ENCODE results near the gene EIF4A3. TPM values are rescaled to one million over a fixed set of nuclear protein-coding genes. Genes with fewer than 3 reads are reported as not detected.

The EIF4A3 gene
- total and polyA plus RNA-seq, 9 donors: 65.5 to 93.4 (median 79.0) TPM

GRCh38 chr17:80187515-80187941 is 40.6 kb upstream of the EIF4A3 start:
- WGBS (ENCODE audit: insufficient coverage): 25% methylated on average over 18 of the region's 18 CpGs
- no peaks in the 10 kb centered on the region for H3K36me3 ChIP-seq (ENCODE audit: control insufficient read depth, insufficient read depth, low read length)
- H3K4me1 ChIP-seq (ENCODE audit: control insufficient read depth, insufficient read depth, low read length): peaks cover 26% of the 10 kb centered on the region
- no peak overlapping the region for H3K27ac ChIP-seq (ENCODE audit: low read length)
- H3K9me3 ChIP-seq (replicated peaks; ENCODE audit: control insufficient read depth, low read depth, low read length): no peaks in the 10 kb centered on the region
- no peak overlapping the region for H3K4me3 ChIP-seq (ENCODE audit: low read length)
- H3K27me3 ChIP-seq (ENCODE audit: control insufficient read depth, insufficient read depth, low read length): no peaks in the 10 kb centered on the region
- peak; percentile 75 for DNase-seq

- H3K36me3 ChIP-seq (ENCODE audit: control insufficient read depth, insufficient read depth, low read length): no peaks in the 10 kb centered on the region
- no peak overlapping the region for H3K4me3 ChIP-seq (ENCODE audit: low read length)
- H3K4me1 ChIP-seq (ENCODE audit: control insufficient read depth, insufficient read depth, low read length): peaks cover 21% of the 10 kb centered on the region
- DNase-seq: no peak
- H3K9me3 ChIP-seq (replicated peaks; ENCODE audit: control insufficient read depth, low read depth, low read length): no peaks in the 10 kb centered on the region
- H3K27ac ChIP-seq (ENCODE audit: low read length): no peak overlapping the region
- no peaks in the 10 kb centered on the region for H3K27me3 ChIP-seq (ENCODE audit: control insufficient read depth, insufficient read depth, low read length)
- WGBS (ENCODE audit: insufficient coverage): 73% methylated on average over 14 of the region's 16 CpGs
Measured at GRCh38 chr17:80187090-80187489, 40.2 kb upstream of the EIF4A3 start.

GRCh38 chr17:80185968-80186367 is 39.0 kb upstream of the EIF4A3 start:
- H3K27ac ChIP-seq (ENCODE audit: low read length): no peak overlapping the region
- 80% methylated on average over 9 of the region's 9 CpGs for WGBS (ENCODE audit: insufficient coverage)
- no peaks in the 10 kb centered on the region for H3K36me3 ChIP-seq (ENCODE audit: control insufficient read depth, insufficient read depth, low read length)
- no peak overlapping the region for H3K4me3 ChIP-seq (ENCODE audit: low read length)
- H3K4me1 ChIP-seq (ENCODE audit: control insufficient read depth, insufficient read depth, low read length): peaks cover 11% of the 10 kb centered on the region
- DNase-seq: no peak
- peaks cover 4% of the 10 kb centered on the region for H3K27me3 ChIP-seq (ENCODE audit: control insufficient read depth, insufficient read depth, low read length)
- no peaks in the 10 kb centered on the region for H3K9me3 ChIP-seq (replicated peaks; ENCODE audit: control insufficient read depth, low read depth, low read length)

GRCh38 chr17:80184423-80184714 is 37.4 kb upstream of the EIF4A3 start:
- peaks cover 11% of the 10 kb centered on the region for H3K4me1 ChIP-seq (ENCODE audit: control insufficient read depth, insufficient read depth, low read length)
- no peak for DNase-seq
- WGBS (ENCODE audit: insufficient coverage): 74% methylated on average over 6 of the region's 10 CpGs
- H3K36me3 ChIP-seq (ENCODE audit: control insufficient read depth, insufficient read depth, low read length): no peaks in the 10 kb centered on the region
- H3K4me3 ChIP-seq (ENCODE audit: low read length): no peak overlapping the region
- H3K9me3 ChIP-seq (replicated peaks; ENCODE audit: control insufficient read depth, low read depth, low read length): no peaks in the 10 kb centered on the region
- no peak overlapping the region for H3K27ac ChIP-seq (ENCODE audit: low read length)
- H3K27me3 ChIP-seq (ENCODE audit: control insufficient read depth, insufficient read depth, low read length): peaks cover 8% of the 10 kb centered on the region

GRCh38 chr17:80183581-80184422 is 36.9 kb upstream of the EIF4A3 start:
- Histone ChIP-seq H3K36me3 (ENCODE audit: control insufficient read depth, insufficient read depth, low read length) (no peaks in the 10 kb centered on the region), H3K27me3 (ENCODE audit: control insufficient read depth, insufficient read depth, low read length) (peaks cover 8% of the 10 kb centered on the region), H3K9me3 (replicated peaks; ENCODE audit: control insufficient read depth, low read depth, low read length) (no peaks in the 10 kb centered on the region), H3K27ac (ENCODE audit: low read length) (no peak overlapping the region), H3K4me1 (ENCODE audit: control insufficient read depth, insufficient read depth, low read length) (peaks cover 12% of the 10 kb centered on the region), H3K4me3 (ENCODE audit: low read length) (no peak overlapping the region)
- no peak for DNase-seq
- WGBS (ENCODE audit: insufficient coverage): 83% methylated on average over 21 of the region's 26 CpGs

GRCh38 chr17:80182845-80183223 is 35.9 kb upstream of the EIF4A3 start:
- Histone ChIP-seq H3K36me3 (ENCODE audit: control insufficient read depth, insufficient read depth, low read length) (no peaks in the 10 kb centered on the region), H3K9me3 (replicated peaks; ENCODE audit: control insufficient read depth, low read depth, low read length) (no peaks in the 10 kb centered on the region), H3K4me1 (ENCODE audit: control insufficient read depth, insufficient read depth, low read length) (peaks cover 8% of the 10 kb centered on the region), H3K27me3 (ENCODE audit: control insufficient read depth, insufficient read depth, low read length) (peaks cover 8% of the 10 kb centered on the region), H3K4me3 (ENCODE audit: low read length) (no peak overlapping the region), H3K27ac (ENCODE audit: low read length) (no peak overlapping the region)
- DNase-seq: no peak
- 66% methylated on average over 2 of the region's 12 CpGs for WGBS (ENCODE audit: insufficient coverage)

GRCh38 chr17:80182118-80182844 is 35.4 kb upstream of the EIF4A3 start:
- WGBS (ENCODE audit: insufficient coverage): 86% methylated on average over 26 of the region's 30 CpGs
- Histone ChIP-seq H3K36me3 (ENCODE audit: control insufficient read depth, insufficient read depth, low read length) (no peaks in the 10 kb centered on the region), H3K4me3 (ENCODE audit: low read length) (no peak overlapping the region), H3K9me3 (replicated peaks; ENCODE audit: control insufficient read depth, low read depth, low read length) (no peaks in the 10 kb centered on the region), H3K27me3 (ENCODE audit: control insufficient read depth, insufficient read depth, low read length) (peaks cover 8% of the 10 kb centered on the region), H3K4me1 (ENCODE audit: control insufficient read depth, insufficient read depth, low read length) (peaks cover 2% of the 10 kb centered on the region), H3K27ac (ENCODE audit: low read length) (no peak overlapping the region)
- no peak for DNase-seq

GRCh38 chr17:80181431-80181830 is 34.5 kb upstream of the EIF4A3 start:
- H3K9me3 ChIP-seq (replicated peaks; ENCODE audit: control insufficient read depth, low read depth, low read length): no peaks in the 10 kb centered on the region
- peaks cover 11% of the 10 kb centered on the region for H3K27me3 ChIP-seq (ENCODE audit: control insufficient read depth, insufficient read depth, low read length)
- no peak overlapping the region for H3K4me3 ChIP-seq (ENCODE audit: low read length)
- 80% methylated on average over 13 of the region's 17 CpGs for WGBS (ENCODE audit: insufficient coverage)
- no peaks in the 10 kb centered on the region for H3K36me3 ChIP-seq (ENCODE audit: control insufficient read depth, insufficient read depth, low read length)
- DNase-seq: no peak
- H3K4me1 ChIP-seq (ENCODE audit: control insufficient read depth, insufficient read depth, low read length): peaks cover 2% of the 10 kb centered on the region
- H3K27ac ChIP-seq (ENCODE audit: low read length): no peak overlapping the region

GRCh38 chr17:80180192-80180591 is 33.3 kb upstream of the EIF4A3 start:
- Histone ChIP-seq H3K4me1 (ENCODE audit: control insufficient read depth, insufficient read depth, low read length) (peaks cover 2% of the 10 kb centered on the region), H3K4me3 (ENCODE audit: low read length) (no peak overlapping the region), H3K27me3 (ENCODE audit: control insufficient read depth, insufficient read depth, low read length) (peaks cover 11% of the 10 kb centered on the region), H3K9me3 (replicated peaks; ENCODE audit: control insufficient read depth, low read depth, low read length) (no peaks in the 10 kb centered on the region), H3K36me3 (ENCODE audit: control insufficient read depth, insufficient read depth, low read length) (no peaks in the 10 kb centered on the region), H3K27ac (ENCODE audit: low read length) (no peak overlapping the region)
- WGBS (ENCODE audit: insufficient coverage): 79% methylated on average over 13 of the region's 14 CpGs
- DNase-seq: no peak

- peaks cover 2% of the 10 kb centered on the region for H3K4me1 ChIP-seq (ENCODE audit: control insufficient read depth, insufficient read depth, low read length)
- no peak for DNase-seq
- H3K36me3 ChIP-seq (ENCODE audit: control insufficient read depth, insufficient read depth, low read length): no peaks in the 10 kb centered on the region
- no peak overlapping the region for H3K27ac ChIP-seq (ENCODE audit: low read length)
- peaks cover 11% of the 10 kb centered on the region for H3K27me3 ChIP-seq (ENCODE audit: control insufficient read depth, insufficient read depth, low read length)
- 78% methylated on average over 20 of the region's 21 CpGs for WGBS (ENCODE audit: insufficient coverage)
- no peaks in the 10 kb centered on the region for H3K9me3 ChIP-seq (replicated peaks; ENCODE audit: control insufficient read depth, low read depth, low read length)
- H3K4me3 ChIP-seq (ENCODE audit: low read length): no peak overlapping the region
Measured at GRCh38 chr17:80177986-80178595, 31.2 kb upstream of the EIF4A3 start.

Measured in muscle of leg (tissue), 11 donors.